ENCODE results near the gene SEPTIN8.

Gene SEPTIN8

DNA sequence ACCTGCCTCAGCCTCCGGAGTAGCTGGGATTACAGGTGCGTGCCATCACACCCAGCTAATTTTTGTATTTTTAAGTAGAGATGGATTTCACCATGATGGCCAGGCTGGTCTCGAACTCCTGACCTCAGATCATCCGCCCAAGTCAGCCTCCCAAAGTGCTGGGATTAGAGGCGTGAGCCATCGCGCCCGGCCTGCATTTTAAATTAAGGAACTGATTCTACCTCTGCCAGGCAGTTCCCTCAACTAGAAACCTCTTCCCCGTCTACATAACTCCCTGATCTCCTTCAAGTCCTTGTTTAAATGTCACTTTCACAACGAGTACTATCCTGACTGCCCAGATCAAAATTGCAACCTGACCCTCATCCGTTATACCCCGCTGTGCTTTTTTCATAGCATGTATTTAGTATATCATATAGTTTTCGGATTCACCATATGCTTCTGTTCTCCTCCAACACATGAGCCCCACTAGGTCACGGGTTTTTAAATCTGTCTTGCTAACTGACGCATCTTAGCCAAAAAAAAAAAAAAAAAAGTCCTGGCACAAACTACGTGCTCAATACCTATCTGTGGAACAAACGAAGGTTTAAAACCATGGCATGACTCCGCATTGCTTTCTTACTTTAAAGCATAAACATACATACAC is 35.2 kb upstream of the SEPTIN8 start:
- WGBS (ENCODE audit: extremely low coverage, insufficient coverage, insufficient read length) = no CpG with 5 or more reads among the region's 18 CpGs
- Histone ChIP-seq H3K14ac (ENCODE audit: low read length) (no peak overlapping the region), H4K12ac (ENCODE audit: low read depth, low read length) (no peak overlapping the region)

DNA sequence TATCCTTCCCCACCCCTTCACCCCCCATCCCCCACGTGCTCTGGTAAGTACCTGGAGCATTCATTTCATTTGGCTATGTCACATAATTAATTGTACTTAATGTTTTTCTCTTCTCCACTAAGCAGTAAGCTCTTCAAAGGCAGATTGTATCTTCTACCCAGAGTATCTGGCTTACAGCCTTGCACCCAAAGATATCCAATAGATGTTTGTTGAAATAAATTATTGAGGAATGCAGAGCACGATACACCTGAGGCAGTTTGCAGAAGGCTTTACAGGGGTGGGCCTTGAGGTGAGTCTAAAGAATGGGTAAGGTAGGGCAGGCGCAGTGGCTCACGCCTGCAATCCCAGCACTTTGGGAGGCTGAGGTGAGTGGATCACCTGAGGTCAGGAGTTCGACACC is 33.6 kb upstream of the SEPTIN8 start:
- Histone ChIP-seq H2AFZ (ENCODE audit: insufficient read depth, low read length, poor library complexity) (no peak overlapping the region), H2BK5ac (ENCODE audit: low read depth, low read length, poor library complexity) (no peak overlapping the region), H3K9me3 (ENCODE audit: insufficient read depth, low read depth, low read length) (peaks cover 6% of the 10 kb centered on the region), H4K8ac (ENCODE audit: low read depth, low read length) (no peak overlapping the region), H2BK120ac (ENCODE audit: insufficient read depth, low read length, poor library complexity) (no peak overlapping the region), H3K79me2 (ENCODE audit: control insufficient read depth, insufficient read depth, low read length, poor library complexity) (peaks cover 12% of the 10 kb centered on the region), H3K9ac (ENCODE audit: low read length) (no peak overlapping the region), H2AK5ac (ENCODE audit: low read length) (no peak overlapping the region), H3K4me2 (ENCODE audit: low read length) (no peak overlapping the region), H3K27ac (ENCODE audit: low read depth, low read length) (no peak overlapping the region), H4K12ac (ENCODE audit: low read depth, low read length) (no peak overlapping the region), H3K36me3 (ENCODE audit: control insufficient read depth in 1 of 2, insufficient read depth in 2 of 2, low read length in 2 of 2) (peaks cover 4% of the 10 kb centered on the region in 2 experiments), H3K14ac (ENCODE audit: low read length) (no peak overlapping the region), H3K79me1 (ENCODE audit: low read length) (peaks cover 26% of the 10 kb centered on the region), H2BK12ac (ENCODE audit: low read length) (no peak overlapping the region), H3K4me1 (ENCODE audit: control insufficient read depth in 1 of 2, insufficient read depth in 2 of 2, low read length in 2 of 2) (peaks cover 19 to 25% of the 10 kb centered on the region in 2 experiments), H3K4ac (ENCODE audit: low read depth, low read length) (no peak overlapping the region), H3K4me3 (ENCODE audit: low read depth, low read length) (no peak overlapping the region), H3K27me3 (ENCODE audit: insufficient read depth, low read length) (no peaks in the 10 kb centered on the region), H3K23ac (ENCODE audit: low read length) (no peak overlapping the region), H3K18ac (ENCODE audit: low read length) (no peak overlapping the region), H4K91ac (ENCODE audit: low read depth, low read length) (no peak overlapping the region)
- DNase-seq = no peak
- WGBS (ENCODE audit: extremely low coverage, insufficient coverage, insufficient read length) = no CpG with 5 or more reads among the region's 5 CpGs

More for the DNA sequence above, 35.2 kb upstream of the SEPTIN8 start:
- H3K4ac ChIP-seq (ENCODE audit: low read depth, low read length) = no peak overlapping the region
- peaks cover 12% of the 10 kb centered on the region for H3K79me2 ChIP-seq (ENCODE audit: control insufficient read depth, insufficient read depth, low read length, poor library complexity)
- H3K4me1 ChIP-seq (ENCODE audit: control insufficient read depth in 1 of 2, insufficient read depth in 2 of 2, low read length in 2 of 2) = peaks cover 15 to 20% of the 10 kb centered on the region in 2 experiments
- H2AFZ ChIP-seq (ENCODE audit: insufficient read depth, low read length, poor library complexity) = no peak overlapping the region
- no peak overlapping the region for H3K18ac ChIP-seq (ENCODE audit: low read length)
- H3K36me3 ChIP-seq (ENCODE audit: control insufficient read depth in 1 of 2, insufficient read depth in 2 of 2, low read length in 2 of 2) = peaks cover 4% of the 10 kb centered on the region in 2 experiments
- H4K91ac ChIP-seq (ENCODE audit: low read depth, low read length) = no peak overlapping the region
- H3K23ac ChIP-seq (ENCODE audit: low read length) = no peak overlapping the region
- H2BK120ac ChIP-seq (ENCODE audit: insufficient read depth, low read length, poor library complexity) = peak overlapping the region; percentile 20
- peaks cover 6% of the 10 kb centered on the region for H3K9me3 ChIP-seq (ENCODE audit: insufficient read depth, low read depth, low read length)
- DNase-seq = no peak
- H2AK5ac ChIP-seq (ENCODE audit: low read length) = no peak overlapping the region
- H3K4me3 ChIP-seq (ENCODE audit: low read depth, low read length) = no peak overlapping the region
- H3K9ac ChIP-seq (ENCODE audit: low read length) = no peak overlapping the region
- no peak overlapping the region for H2BK12ac ChIP-seq (ENCODE audit: low read length)
- peaks cover 21% of the 10 kb centered on the region for H3K79me1 ChIP-seq (ENCODE audit: low read length)
- H3K4me2 ChIP-seq (ENCODE audit: low read length) = no peak overlapping the region
- H3K27me3 ChIP-seq (ENCODE audit: insufficient read depth, low read length) = no peaks in the 10 kb centered on the region
- H4K8ac ChIP-seq (ENCODE audit: low read depth, low read length) = no peak overlapping the region
- no peak overlapping the region for H2BK5ac ChIP-seq (ENCODE audit: low read depth, low read length, poor library complexity)
- H3K27ac ChIP-seq (ENCODE audit: low read depth, low read length) = no peak overlapping the region

DNA sequence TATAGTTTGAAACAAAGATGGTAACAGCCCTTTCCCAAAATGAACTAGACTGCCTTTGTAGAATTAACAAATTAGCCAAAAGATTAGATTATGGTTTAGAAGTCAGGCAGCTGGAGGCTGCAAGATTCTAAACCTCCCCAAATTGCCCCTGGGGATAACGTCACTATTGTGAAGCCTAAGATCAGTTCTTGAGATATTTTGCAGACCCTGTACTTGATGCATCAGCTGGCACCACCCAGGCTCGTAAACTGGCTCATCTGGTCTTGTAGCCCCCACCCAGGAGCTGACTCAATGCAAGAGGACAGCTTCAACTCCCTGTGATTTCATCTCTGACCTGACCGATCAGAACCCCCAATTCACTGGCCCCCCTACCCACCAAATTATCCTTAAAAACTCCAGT is 31.8 kb upstream of the SEPTIN8 start:
- Histone ChIP-seq H4K91ac (ENCODE audit: low read depth, low read length) (no peak overlapping the region), H3K23ac (ENCODE audit: low read length) (no peak overlapping the region), H3K79me1 (ENCODE audit: low read length) (peaks cover 17% of the 10 kb centered on the region), H3K27ac (ENCODE audit: low read depth, low read length) (peak overlapping the region; percentile 65), H3K9me3 (ENCODE audit: insufficient read depth, low read depth, low read length) (no peaks in the 10 kb centered on the region), H4K8ac (ENCODE audit: low read depth, low read length) (no peak overlapping the region), H3K79me2 (ENCODE audit: control insufficient read depth, insufficient read depth, low read length, poor library complexity) (peaks cover 3% of the 10 kb centered on the region), H2AK5ac (ENCODE audit: low read length) (no peak overlapping the region), H3K27me3 (ENCODE audit: insufficient read depth, low read length) (no peaks in the 10 kb centered on the region), H3K4ac (ENCODE audit: low read depth, low read length) (no peak overlapping the region), H3K36me3 (ENCODE audit: control insufficient read depth in 1 of 2, insufficient read depth in 2 of 2, low read length in 2 of 2) (no peaks in the 10 kb centered on the region), H3K18ac (ENCODE audit: low read length) (no peak overlapping the region), H2BK120ac (ENCODE audit: insufficient read depth, low read length, poor library complexity) (no peak overlapping the region), H3K4me3 (ENCODE audit: low read depth, low read length) (no peak overlapping the region), H2BK12ac (ENCODE audit: low read length) (no peak overlapping the region), H3K9ac (ENCODE audit: low read length) (no peak overlapping the region), H3K4me1 (ENCODE audit: control insufficient read depth in 1 of 2, insufficient read depth in 2 of 2, low read length in 2 of 2) (peaks cover 7 to 13% of the 10 kb centered on the region in 2 experiments), H3K14ac (ENCODE audit: low read length) (no peak overlapping the region), H4K12ac (ENCODE audit: low read depth, low read length) (no peak overlapping the region), H2BK5ac (ENCODE audit: low read depth, low read length, poor library complexity) (no peak overlapping the region), H2AFZ (ENCODE audit: insufficient read depth, low read length, poor library complexity) (no peak overlapping the region), H3K4me2 (ENCODE audit: low read length) (peak overlapping the region; percentile 28)
- no peak for DNase-seq
- no CpG with 5 or more reads among the region's 3 CpGs for WGBS (ENCODE audit: extremely low coverage, insufficient coverage, insufficient read length)

DNA sequence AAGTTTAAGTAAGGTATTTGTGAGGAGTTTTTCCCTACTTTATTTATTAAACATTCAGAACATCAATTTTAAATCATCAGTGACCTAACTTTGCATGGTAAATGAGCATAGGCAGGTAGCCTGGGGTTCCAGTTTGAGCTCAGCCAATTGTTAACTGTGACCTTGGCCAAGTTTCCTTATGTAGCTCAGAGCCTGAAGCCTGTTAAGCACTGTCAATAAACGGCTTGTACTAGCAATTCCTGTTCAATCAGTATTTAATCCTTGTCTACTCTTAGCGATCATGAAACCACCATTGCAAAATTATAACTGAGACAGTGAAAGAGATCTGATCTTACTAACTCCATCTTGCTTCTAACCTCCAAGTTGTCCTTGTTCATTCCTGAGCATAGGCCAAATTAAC is 31.4 kb upstream of the SEPTIN8 start:
- no peak overlapping the region for H2BK120ac ChIP-seq (ENCODE audit: insufficient read depth, low read length, poor library complexity)
- H3K4ac ChIP-seq (ENCODE audit: low read depth, low read length) = no peak overlapping the region
- no peak for DNase-seq
- no peak overlapping the region for H2BK12ac ChIP-seq (ENCODE audit: low read length)
- no CpG with 5 or more reads among the region's 2 CpGs for WGBS (ENCODE audit: extremely low coverage, insufficient coverage, insufficient read length)
- peaks cover 12% of the 10 kb centered on the region for H3K79me1 ChIP-seq (ENCODE audit: low read length)
- peaks cover 7 to 13% of the 10 kb centered on the region in 2 experiments for H3K4me1 ChIP-seq (ENCODE audit: control insufficient read depth in 1 of 2, insufficient read depth in 2 of 2, low read length in 2 of 2)
- H3K36me3 ChIP-seq (ENCODE audit: control insufficient read depth in 1 of 2, insufficient read depth in 2 of 2, low read length in 2 of 2) = no peaks in the 10 kb centered on the region
- peak overlapping the region; percentile 36 for H3K27ac ChIP-seq (ENCODE audit: low read depth, low read length)
- no peak overlapping the region for H3K4me3 ChIP-seq (ENCODE audit: low read depth, low read length)
- H2AFZ ChIP-seq (ENCODE audit: insufficient read depth, low read length, poor library complexity) = no peak overlapping the region
- no peak overlapping the region for H4K12ac ChIP-seq (ENCODE audit: low read depth, low read length)
- H3K27me3 ChIP-seq (ENCODE audit: insufficient read depth, low read length) = no peaks in the 10 kb centered on the region
- H3K4me2 ChIP-seq (ENCODE audit: low read length) = peak overlapping the region; percentile 28
- no peak overlapping the region for H3K9ac ChIP-seq (ENCODE audit: low read length)
- H3K18ac ChIP-seq (ENCODE audit: low read length) = no peak overlapping the region
- no peaks in the 10 kb centered on the region for H3K79me2 ChIP-seq (ENCODE audit: control insufficient read depth, insufficient read depth, low read length, poor library complexity)
- H3K23ac ChIP-seq (ENCODE audit: low read length) = no peak overlapping the region
- H4K91ac ChIP-seq (ENCODE audit: low read depth, low read length) = no peak overlapping the region
- no peak overlapping the region for H2AK5ac ChIP-seq (ENCODE audit: low read length)
- no peak overlapping the region for H2BK5ac ChIP-seq (ENCODE audit: low read depth, low read length, poor library complexity)
- no peak overlapping the region for H3K14ac ChIP-seq (ENCODE audit: low read length)
- H4K8ac ChIP-seq (ENCODE audit: low read depth, low read length) = no peak overlapping the region
- no peaks in the 10 kb centered on the region for H3K9me3 ChIP-seq (ENCODE audit: insufficient read depth, low read depth, low read length)
